Measurements from ENCODE around the gene GNG10. TPM values are rescaled to one million over a fixed set of nuclear protein-coding genes. Genes with fewer than 3 reads are reported as not detected.

The GNG10 gene
- total and polyA plus RNA-seq, 9 of the 15 experiments (the other 6 are each of a cell fraction or from before 2014, with no cell fraction given), result 13.1 to 37.8 (median 28.4) TPM

- TF ChIP-seq GTF3C2 (IDR thresholded peaks at IDR 0.05; ENCODE audit: borderline replicate concordance, extremely low read depth, insufficient read length) (no peak), CTCF (IDR thresholded peaks at IDR 0.05 in 2 of 3, conservative IDR thresholded peaks at IDR 0.05 in 1 of 3; ENCODE audit: insufficient read depth in 2 of 3, low read depth in 1 of 3, low read length in 3 of 3) (peak; percentile 36 to 67 (median 43); a peak in 5 of 6 replicates), ZNF57 (CRISPR knock-in tag; IDR thresholded peaks at IDR 0.05) (no peak), TCF3 (CRISPR knock-in tag; IDR thresholded peaks at IDR 0.05) (no peak), MAFG (tag; conservative IDR thresholded peaks at IDR 0.05) (peak; percentile 42; the same call in 1 of the 2 replicates)
These were observed 30.4 kb downstream of the GNG10 start (continued) for GRCh38 chr9:111691672-111692329.

- DNase-seq (ENCODE audit: extremely low read depth in 1 of 4, low spot score in 3 of 4) (no peak), ATAC-seq (no peak), FAIRE-seq (no peak)
- POLR2A ChIA-PET, result no interaction called here
- BruUV-seq (replicated peaks), result no TSS peak
- Histone ChIP-seq H3K4me2 (ENCODE audit: insufficient read depth, low read length) (no peak overlapping the region), H4K20me1 (replicated peaks; ENCODE audit: control insufficient read depth, insufficient read depth, low read length) (no peaks in the 10 kb centered on the region), H3K27ac (ENCODE audit: extremely low read depth, low read depth, low read length) (no peak overlapping the region), H3K4me3 (no peak overlapping the region), H3K36me3 (ENCODE audit: control insufficient read depth, insufficient read depth, low read length) (no peaks in the 10 kb centered on the region), H3K9me1 (ENCODE audit: control insufficient read depth, insufficient read depth, low read length) (no peaks in the 10 kb centered on the region), H3K9ac (ENCODE audit: insufficient read depth in 1 of 2, low read depth in 2 of 2, low read length in 2 of 2) (no peak overlapping the region), H3K9me3 (replicated peaks; ENCODE audit: control insufficient read depth, insufficient read depth, low read depth, low read length) (no peaks in the 10 kb centered on the region), H3K4me1 (replicated peaks in 1 of 2; ENCODE audit: control insufficient read depth in 2 of 2, insufficient read depth in 2 of 2, low read length in 2 of 2) (no peaks in the 10 kb centered on the region), H3K27me3 (ENCODE audit: control insufficient read depth in 2 of 2, insufficient read depth in 2 of 2, low read length in 2 of 2) (no peaks in the 10 kb centered on the region), H2AFZ (ENCODE audit: low read depth, low read length) (no peak overlapping the region), H3K79me2 (ENCODE audit: control insufficient read depth, insufficient read depth, low read length) (no peaks in the 10 kb centered on the region)
- CTCF ChIA-PET (ENCODE audit: low intra/inter-chr PET ratio), result no interaction called here
- intact Hi-C loops (cut with micrococcal nuclease) (no loop called here), in situ Hi-C loops (cut with MboI) (no loop called here)
- no peak for TF ChIP-seq MED1 (CRISPR knock-in tag; IDR thresholded peaks at IDR 0.05; ENCODE audit: borderline replicate concordance)
These were observed 35.4 kb downstream of the GNG10 start for GRCh38 chr9:111696796-111697195.

Data from K562 (cell line).